ENCODE data around the gene TRIM33.

DNA sequence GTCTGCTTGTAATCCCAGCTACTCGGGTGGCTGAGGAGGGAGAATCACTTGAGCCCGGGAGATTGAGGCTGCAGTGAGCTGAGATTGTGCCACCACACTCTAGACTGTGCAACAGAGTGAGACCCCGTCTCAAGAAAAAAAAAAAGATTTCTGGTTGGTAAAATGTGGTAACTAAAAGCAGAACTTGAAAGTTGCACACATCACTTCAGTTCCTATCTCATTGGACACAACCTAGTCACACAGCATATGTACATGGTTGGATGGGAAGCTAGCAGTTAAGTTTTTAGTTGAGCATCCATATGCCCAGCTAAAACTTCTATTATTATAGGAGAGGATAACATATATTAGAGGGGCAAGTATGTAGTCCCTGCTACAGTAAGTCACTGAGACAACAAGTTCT, 48.4 kb upstream of the TRIM33 start:
- TF ChIP-seq, protein P1, sequence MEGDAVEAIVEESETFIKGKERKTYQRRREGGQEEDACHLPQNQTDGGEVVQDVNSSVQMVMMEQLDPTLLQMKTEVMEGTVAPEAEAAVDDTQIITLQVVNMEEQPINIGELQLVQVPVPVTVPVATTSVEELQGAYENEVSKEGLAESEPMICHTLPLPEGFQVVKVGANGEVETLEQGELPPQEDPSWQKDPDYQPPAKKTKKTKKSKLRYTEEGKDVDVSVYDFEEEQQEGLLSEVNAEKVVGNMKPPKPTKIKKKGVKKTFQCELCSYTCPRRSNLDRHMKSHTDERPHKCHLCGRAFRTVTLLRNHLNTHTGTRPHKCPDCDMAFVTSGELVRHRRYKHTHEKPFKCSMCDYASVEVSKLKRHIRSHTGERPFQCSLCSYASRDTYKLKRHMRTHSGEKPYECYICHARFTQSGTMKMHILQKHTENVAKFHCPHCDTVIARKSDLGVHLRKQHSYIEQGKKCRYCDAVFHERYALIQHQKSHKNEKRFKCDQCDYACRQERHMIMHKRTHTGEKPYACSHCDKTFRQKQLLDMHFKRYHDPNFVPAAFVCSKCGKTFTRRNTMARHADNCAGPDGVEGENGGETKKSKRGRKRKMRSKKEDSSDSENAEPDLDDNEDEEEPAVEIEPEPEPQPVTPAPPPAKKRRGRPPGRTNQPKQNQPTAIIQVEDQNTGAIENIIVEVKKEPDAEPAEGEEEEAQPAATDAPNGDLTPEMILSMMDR (IDR thresholded peaks at IDR 0.05; ENCODE audit: poor library complexity), result no peak
- TF ChIP-seq EZH2 (IDR thresholded peaks at IDR 0.05; ENCODE audit: borderline replicate concordance), result no peak
